HG03469 (cell line): Measurements from ENCODE around the gene MCC.
"Not testable (repeated sequence)": the region's sequence is repeated elsewhere in the genome, so short reads cannot be mapped to it uniquely, and the experiment has no call there.

Experiments
- ATAC-seq: cut with Tn5 transposase; IDR thresholded peaks from one replicate; pipeline ENCODE4 v1.9.1; 2021; ENCODE audit warnings: mild to moderate bottlenecking, moderate library complexity, moderate number of reproducible peaks; ENCODE audit not compliant: unreplicated experiment

MCC gene

DNA sequence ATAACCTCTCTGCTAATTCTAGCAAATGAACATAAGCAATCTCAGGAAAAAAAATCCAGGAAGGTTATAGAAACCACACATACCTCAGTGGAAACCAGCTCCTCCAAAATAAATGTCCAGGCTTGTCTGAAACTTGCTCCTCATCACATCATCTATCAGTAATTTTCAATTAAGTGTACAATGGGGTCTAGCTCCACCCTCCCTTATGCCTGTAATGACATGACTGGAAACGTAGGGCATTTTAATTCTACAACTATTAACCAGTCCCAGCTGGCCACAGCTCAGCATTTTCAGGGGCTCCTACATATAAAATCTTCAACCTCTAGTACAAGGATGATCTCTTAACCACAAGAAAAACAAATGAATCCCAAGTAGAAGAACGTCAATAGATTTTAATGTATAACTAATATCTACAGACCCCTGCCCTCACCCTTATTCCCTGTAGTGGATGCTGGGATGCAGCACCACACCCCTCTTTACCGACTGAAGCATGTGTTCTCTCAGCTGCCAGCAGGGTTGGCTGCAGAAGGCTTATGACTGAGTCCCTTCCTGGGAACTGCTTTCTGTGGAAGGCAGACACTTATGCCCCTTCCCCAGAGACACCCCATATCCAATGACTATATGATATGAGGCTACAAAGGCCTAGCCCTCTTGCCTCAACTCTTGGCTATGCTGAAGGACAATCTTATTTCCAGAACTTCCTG lies 60.2 kb downstream of the MCC start:
- no peak for ATAC-seq

DNA sequence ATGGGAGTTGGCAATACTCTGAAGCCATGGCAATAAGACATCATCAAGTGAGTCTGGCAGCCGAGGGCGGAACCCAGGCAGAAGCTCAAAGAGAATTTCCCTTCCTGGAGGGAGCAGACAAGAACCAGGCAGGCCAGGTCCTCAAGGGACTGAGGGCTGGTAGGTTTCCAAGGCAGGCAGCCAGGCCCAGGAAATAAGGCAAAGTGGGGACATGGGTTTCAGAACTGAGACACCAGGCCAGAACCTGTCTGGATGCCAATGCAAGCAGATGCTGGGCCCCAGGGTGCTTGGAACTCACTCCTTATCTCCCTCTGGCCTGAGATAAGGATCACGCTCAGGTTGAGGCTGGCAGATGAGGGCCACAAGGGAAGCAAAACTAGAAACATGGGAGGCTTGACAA lies 62.3 kb downstream of the MCC start:
- no peak for ATAC-seq

DNA sequence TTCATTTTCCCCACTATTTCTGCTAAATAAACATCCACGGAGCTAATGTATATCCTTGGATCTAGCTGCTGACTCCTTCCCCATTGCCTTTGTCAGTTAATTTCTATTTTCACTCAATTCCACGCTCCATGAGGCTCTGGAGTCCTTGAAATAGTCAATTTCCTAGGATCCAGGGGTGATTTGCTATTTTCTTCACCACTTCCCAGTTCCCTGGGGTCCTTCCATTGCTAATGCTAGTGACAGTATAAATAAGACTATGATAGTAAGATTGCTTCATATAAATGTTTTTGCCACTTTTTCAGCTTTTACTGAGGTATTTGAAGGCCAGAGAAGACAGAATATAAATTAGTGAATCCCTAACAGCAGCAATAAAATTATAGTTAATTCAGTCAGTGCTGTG lies 66.6 kb downstream of the MCC start:
- ATAC-seq, result no peak

DNA sequence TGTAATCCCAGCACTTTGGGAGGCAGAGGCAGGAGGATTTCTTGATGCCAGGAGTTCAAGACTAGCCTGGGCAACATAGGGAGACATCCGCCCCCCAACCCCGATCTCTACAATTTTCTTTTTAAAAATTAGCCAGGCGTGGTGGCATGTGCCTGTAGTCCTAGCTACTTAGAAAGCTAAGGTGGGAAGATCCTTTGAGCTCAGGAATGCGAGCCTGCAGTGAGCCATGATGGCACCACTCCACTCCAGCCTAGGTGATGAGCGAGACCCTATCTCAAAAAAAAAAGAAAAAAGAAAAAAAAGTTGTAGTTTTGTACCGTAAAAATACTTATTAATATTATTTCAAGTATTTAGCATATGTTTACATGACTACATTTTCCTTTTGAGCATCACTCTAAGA lies 82.7 kb downstream of the MCC start:
- ATAC-seq, result no peak

DNA sequence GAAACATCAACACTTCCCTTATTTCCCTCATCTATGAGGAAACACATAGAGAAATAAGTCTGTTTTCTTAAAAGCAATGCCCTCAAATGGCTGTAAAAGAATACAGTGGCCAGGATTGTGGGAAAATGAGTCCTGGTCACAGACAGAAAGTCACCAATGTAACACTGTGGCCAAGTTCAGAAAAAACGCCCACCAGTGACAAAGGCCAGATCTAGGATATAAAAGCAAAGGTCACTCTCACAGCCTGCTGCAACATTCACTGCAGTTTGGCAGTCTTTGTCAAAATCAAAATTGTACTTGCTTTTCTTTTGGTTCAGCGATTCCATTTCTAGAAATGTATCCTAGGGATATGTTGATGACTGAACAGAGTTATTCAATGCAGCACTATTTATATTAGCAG lies 84.0 kb downstream of the MCC start:
- no peak for ATAC-seq

DNA sequence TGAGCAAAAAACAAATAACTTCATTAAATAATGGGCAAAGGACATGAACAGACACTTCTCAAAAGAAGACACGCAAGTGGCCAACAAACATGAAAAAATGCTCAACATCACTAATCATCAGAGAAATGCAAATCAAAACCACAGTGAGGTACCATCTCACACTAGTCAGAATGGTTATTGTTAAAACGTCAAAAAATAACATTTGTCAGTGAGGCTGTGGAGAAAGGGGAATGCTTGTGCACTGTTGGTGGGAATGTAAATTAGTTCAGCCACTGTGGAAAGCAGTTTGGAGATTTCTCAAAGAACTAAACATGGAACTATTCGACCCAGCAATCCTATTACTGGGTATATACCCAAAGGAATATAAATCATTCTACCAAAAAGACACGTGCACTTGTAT lies 90.3 kb downstream of the MCC start:
- ATAC-seq, result not testable (repeated sequence)

DNA sequence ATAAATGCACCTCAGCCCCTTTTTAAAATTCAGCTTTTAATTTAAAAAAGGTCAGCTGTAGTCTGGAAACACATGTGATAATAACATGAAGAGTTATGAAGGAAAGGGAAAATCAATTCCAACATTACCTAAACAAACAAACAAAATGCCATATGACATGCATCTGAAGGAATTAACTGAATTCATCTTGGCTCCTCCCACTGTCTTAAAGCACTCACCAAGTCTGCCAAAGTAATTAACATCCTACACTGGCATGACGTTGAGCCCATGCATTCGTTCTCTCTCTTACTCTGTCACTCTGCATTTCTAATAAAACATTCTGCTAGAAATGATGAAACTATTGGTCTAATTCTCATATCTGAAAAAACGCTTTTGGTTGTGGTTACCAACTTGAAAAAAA lies 91.2 kb downstream of the MCC start:
- no peak for ATAC-seq

DNA sequence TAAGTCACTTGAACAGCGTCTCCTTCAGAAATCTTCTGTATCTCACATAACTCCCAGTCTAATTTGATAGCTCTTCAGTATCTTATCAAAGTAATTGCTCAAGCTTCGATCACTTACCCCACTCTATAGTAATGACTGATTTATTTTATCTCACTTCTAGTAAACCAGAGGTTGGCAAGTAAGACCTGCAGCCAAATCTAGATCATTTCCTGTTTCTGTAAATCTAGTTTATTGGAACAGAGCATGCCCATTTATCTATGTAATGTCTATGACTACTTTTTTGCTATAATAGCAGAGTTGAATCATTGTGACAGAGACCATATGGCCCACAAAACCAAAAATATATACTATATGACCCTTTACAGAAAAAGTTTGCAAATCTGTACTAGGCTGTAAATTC lies 93.6 kb downstream of the MCC start:
- no peak for ATAC-seq

DNA sequence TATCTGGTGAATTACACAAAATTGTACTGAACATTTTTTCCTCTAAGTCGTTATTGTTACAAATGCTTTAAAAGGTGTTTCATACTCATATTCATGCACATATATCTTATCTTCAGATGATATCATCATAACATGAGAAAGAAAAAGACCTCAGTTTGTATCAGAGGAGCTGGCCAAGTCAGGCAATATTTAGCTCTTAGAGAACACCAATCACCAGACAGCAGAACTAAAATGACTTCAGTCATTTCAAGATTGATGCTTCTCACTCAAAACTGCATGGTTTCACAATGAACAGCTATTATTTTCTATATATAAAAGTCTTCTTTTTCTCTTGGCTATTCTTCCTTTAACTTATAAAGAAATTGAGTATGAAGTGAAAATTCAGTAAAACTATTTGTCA lies 98.0 kb downstream of the MCC start:
- no peak for ATAC-seq

DNA sequence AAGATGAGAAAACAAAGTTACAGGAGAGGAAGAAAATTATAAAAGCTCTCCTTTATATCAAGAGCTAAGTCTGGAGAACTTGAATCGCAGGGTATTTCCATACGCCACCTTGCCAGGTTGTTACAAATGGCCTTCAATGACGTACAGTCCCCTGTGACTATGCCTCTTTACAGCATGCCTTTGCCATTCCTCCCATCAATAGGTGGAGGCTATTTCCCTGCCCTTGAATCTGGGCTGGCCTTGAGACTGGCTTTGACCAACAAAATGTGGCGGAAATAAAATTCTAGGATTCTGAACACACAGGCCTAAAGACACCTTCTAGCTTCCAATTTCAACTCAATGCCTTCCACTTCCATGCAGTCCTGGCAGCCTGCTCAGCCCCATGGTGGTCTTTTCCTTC lies 99.1 kb downstream of the MCC start:
- ATAC-seq, result no peak

DNA sequence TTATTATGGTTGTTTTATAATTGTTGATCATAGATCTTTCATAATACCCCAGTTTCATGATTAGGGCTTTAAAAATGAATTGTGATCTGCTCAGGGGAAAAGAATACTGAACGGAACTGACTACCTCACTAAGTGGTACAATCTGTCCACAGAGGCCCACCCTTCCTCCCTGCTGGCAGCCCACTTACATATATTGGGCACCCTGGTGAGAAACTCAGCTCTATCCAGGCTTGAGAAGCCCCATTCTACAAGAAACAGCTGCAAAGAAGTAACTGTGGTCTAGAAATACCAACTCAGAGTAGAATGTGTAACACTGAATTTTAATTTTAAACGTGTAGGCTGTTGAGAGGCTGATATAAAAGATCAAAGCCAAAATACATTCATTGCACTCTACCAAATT lies 100.4 kb downstream of the MCC start:
- ATAC-seq, result no peak

DNA sequence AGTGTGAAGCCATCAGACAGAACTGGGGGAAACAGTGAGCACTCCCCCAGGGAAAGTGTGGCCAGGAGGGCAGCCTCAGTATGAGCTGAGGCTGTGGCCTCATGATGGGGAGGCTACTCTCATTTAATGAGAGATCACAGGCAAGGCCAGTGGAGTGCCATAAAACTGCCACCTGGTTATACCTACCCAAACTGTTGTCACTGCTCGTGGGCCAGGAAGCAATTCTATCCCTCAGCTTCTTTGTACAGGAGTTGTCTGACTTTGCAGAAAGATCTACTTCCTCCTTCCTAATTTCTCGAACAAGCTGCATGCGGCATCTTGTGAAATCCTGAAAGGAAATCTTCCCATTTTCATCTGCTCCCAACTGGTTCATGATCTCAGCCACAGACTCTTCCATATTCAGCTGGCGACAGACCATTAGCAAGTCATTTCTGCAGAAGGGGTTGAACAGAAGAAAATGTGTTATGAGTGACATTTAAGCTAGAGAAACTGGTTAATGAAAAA lies 103.4 kb downstream of the MCC start:
- no peak for ATAC-seq

DNA sequence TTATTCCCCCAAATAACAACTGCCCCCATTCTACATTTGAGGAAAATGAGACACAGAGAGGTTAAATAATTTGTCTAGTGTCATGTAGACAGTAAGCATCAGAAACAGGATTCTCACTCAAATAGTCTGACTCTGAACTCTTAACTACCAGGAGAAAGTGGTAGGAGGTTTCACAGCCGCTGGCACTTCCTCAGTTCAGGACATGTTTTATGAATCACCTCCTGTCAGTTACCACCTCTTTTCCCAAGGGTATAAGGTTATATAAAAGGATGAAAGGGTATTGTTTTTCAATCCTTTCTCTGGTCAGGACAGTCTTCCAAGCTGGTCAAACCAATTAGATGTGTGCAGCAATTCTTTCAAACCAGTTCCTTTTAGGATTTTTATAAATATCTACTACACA lies 105.5 kb downstream of the MCC start:
- no peak for ATAC-seq

DNA sequence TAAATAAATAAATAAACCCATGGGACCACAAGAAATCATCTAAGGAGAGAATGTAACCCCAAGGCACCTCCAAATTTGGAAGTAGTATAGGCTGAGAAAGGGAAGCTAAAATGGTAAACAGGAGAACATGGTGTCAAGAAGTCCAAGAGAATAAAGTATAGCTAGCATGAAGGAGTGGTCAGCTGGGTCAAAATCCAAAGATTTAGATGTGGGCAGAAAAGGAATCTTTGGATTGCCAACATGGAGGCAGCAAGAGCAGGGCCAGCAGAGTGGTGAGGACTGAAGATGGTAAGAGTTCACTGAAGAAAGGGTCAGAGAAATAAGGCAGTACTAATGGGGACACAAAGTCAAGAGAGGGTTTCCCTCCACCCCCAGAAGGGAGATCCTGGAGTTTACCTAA lies 106.5 kb downstream of the MCC start:
- ATAC-seq, result no peak

DNA sequence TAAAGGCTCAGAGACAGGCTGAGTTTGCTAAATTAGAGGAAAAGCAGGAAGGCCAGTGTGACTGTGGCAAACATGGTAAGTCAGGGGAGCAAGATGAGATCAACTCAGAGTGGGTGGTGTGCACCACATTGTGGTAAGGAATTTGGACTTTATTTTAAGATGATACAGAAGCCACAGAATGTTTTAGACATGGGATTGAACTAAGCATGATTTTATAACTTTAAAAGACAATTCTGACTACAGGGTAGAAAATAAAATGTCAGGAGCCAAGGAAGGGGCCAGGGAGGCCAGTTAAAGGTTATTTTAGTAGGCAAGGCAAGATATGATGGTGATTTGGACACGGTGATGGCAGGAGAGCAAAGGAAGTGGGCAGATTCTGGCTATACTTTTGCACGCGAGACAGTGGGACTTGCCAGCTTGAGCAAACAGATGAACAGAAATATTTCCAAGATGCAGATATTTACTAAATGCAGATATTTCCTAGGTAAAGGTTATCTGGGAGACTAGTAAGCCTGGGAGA lies 107.4 kb downstream of the MCC start:
- ATAC-seq, result no peak

DNA sequence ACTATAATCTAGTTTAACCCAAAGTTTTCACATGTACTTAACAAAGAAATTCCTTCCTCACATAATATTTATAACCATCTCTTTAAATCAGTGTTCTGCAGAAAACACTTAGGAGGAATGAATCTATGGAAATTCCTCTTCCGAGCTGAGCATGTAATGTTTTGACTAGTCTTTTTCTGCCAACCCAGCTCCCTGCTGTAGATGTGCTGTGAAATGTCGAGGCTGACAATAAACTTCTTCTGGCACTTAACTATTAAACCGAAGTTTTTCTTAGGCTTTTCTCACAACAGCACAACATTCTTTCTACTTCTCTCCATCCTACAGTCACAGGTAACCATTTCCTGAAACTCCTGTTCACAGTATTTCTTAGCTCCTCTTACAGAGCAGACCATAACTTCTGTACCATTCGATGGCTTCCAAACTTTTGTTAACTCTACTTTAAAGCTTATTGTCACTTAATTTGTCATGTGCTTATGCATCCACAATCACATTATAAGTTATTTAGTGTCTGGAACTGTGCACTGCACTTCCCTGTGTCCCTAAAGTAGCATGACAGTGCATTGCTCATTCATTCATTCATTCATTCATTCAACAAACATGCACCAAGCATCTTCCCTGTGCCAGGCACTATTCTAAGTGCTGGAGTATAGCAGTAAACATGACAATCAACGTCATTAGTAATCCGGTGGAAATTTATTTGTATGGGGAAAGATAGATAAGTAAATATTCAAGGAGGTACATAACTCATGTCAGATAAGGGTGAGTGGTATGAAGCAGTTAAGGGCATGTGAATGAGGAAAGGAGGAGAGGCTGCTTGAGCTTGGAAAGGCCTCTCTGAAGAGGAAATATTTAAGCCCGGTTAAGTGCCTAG lies 108.1 kb downstream of the MCC start:
- no peak for ATAC-seq

DNA sequence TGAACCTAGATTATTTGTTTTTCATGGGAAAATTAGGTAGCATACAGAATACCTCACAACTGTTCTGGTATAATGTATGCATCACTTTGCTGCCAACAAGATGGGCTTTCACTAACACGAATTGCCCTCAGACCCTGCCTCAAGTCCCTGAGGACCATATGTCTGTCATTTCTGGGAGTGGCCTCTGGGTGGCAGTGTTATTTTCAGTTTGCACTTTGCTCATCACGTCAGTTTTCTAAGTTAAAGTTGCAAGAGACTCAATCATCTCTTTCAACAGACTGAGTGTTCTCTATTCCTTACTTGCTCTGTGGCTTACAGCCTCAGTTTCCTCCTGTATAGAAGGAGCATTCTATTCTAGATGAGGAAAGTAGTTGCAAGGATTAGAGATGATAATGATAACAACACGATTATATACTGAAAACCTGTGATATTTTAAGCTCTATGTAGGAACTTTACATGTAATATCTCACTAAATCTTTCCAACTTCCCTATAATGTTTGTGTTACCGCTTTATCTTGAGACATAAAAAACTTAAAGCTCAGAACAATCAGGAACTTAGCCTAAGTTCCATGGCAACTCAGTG lies 109.2 kb downstream of the MCC start:
- no peak for ATAC-seq

DNA sequence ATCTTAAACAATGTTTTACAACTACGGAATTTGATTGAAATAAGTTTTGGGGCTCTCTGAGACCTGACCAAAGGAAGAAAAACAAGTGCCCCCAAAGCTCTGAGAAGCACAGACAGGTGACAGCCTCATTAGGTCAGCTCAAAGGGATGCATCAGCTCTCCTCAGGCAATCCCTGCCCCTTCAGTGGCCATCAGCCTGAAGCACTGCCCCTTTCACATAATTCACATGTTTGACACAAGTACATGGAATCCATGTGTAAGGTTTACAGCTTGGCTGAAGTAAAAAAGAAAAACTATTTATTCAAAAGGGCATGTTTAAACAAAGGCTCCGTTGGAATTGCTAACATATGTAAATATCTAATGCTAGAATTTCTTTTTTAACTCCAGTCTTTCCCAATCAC lies 109.7 kb downstream of the MCC start:
- no peak for ATAC-seq

DNA sequence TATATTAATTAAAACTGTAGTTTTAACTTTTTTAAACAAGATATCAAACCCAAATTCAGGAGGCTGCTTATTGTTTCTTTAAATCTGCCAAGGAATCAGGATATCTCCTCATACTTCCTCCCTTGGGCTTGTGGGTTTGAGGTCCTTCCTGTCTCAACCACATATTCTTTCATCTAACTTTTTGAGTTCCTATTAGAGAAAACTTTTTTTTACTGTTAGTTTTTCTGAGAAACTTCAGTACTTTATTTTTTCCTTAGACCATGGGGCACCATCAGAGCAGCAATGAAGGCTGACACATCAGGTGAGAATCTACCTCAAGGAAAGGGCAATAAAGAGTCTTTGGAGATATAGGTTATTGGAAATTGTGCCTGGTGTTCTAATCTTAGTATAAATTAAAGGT lies 110.2 kb downstream of the MCC start:
- no peak for ATAC-seq

DNA sequence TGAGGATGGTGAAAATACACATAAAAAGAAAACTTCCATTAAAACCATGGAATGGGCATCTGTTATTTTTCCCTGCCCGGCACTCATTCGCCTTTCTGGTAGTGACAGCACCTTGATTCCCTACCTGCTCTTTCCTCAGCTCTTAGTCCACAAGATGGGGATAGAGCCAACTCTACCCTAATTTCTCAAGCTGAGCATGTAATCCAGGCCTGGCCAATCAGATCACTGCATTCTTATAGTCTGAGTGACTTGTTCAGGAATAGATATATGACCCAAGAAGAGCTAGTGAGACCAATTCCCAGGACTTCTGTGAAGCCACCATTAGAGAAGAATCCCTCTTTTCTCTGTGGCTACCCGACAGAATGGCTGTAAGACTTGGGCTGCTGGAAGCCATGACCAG lies 111.6 kb downstream of the MCC start:
- no peak for ATAC-seq

DNA sequence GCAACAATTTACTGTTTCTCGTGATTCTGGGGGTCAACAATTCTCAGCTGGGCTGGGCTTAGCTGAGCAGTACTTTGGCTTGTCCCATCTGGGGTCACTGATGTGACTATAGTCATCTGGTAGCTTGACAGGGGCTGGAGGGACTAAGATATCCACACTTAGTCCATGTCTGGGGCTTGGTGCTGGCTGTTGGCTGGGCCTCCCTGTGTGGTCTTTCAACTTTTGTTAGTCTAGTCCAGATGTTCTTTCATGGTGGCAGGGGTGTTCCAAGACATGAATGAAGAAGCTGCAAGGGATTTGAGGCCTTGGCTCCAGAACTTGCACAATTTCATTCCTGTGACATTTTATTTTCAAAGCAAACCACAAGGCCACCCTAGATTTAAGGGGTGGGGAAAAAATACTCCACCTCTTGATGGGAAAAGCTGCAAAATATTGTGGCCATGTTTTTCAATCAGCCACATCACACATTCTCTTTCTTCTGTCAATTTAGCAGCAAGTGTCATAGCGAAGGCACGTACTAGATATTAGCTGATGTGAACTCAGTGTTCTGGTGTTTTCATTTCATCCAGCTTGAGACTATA lies 112.7 kb downstream of the MCC start:
- no peak for ATAC-seq
